Occipital lobe (tissue), 2 donors: ENCODE measurements around the gene SPTLC3. TPM values are rescaled to one million over a fixed set of nuclear protein-coding genes. Genes with fewer than 3 reads are reported as not detected.

ENCODE experiments used
- DNase-seq: peaks from one replicate; lab custom pipeline; 2025; lab: John Stamatoyannopoulos, UW
- total RNA-seq: library from RNA; depleted of rRNA; stranded (reverse); fragments of >200 nt; gene quantifications from one replicate; pipeline ENCODE4 v1.2.3, GENCODE V29; 2014

The SPTLC3 gene
- total RNA-seq, 1 donor from 2014 or later = 1.1 TPM

- DNase-seq = no peak
Measured at GRCh38 chr20:12984069-12984765, 24.6 kb upstream of the SPTLC3 start.

DNA sequence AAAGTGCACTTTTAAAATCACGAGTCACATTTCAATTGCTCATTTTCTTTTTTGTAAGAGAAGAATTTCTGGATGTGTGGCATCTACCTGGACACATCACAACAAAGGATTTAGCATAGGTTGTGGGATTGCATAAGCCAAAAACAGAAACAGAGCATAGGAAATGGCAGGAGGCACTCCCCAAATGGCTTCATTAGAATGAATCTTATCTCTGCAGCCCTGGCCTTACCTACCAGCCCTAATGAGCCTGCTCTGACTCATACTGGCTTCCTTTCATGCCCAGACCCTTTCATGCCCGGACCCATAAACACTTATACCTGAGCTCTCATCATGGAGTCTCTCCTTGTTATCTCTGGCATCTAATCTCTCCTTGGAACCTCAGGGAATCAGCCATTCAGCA is 23.9 kb upstream of the SPTLC3 start:
- no peak for DNase-seq

GRCh38 chr20:12987261-12987660 is 21.5 kb upstream of the SPTLC3 start:
- no peak for DNase-seq

DNA sequence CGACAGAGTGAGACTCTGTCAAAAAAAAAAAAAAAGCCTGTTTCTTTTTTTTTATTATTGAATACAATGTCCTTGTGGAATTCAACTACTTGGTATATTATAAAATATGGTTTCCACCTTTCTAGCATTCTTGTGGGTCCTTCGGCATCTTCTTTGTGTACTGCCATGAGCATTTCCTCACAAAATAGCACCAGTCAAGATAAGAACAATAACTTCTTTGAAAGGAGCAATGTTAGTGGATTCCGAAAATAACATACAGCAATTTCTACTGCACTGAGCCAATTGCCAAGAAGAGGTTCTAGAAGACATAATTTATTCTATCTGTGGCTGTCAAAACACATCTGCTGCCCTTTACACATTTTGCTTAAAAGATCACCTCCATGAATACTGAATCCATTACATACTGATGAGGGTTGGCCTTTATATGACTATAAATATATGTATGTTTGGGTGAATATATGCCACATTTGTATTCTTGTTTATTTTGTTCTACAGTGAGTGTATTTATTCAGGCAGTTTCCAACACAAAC is 19.1 kb upstream of the SPTLC3 start:
- no peak for DNase-seq

GRCh38 chr20:12997128-12997655 is 11.6 kb upstream of the SPTLC3 start:
- no peak for DNase-seq

DNA sequence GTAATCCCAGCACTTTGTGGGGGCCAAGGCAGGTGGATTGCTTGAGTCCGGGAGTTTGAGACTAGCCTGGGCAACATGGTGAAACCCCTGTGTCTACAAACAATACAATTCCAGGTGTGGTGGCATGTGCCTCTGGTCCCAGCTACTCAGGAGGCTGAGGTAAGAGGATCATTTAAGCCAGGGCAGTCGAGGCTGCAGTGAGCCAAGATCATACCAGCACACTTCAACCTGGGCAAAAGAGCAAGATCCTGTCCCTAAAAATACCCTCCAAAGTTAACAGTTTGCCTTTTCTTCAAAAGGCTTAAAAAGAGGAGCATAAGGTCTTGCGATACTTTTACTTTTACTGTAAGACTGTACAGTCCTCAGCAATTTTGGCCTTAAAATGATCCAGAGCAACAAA is 10.7 kb upstream of the SPTLC3 start:
- DNase-seq = no peak

DNA sequence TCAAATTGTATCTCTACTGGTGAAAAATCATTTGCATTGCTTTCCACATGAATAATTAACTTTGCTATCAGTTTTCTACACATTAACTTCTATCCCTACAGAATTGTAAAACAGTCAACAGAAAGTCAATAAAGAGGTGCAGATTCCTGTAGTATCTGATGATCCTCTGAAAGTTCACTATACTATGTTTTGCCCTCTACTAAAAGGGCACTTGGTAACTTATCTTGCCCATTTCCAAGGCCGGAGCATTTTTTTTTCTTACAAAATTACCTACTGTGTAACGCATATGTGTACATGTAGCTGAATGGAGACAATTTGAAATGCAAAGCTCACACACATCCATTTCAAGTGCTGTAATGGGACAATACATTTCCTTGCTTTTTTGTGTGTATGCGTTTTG is 9.6 kb upstream of the SPTLC3 start:
- no peak for DNase-seq

DNA sequence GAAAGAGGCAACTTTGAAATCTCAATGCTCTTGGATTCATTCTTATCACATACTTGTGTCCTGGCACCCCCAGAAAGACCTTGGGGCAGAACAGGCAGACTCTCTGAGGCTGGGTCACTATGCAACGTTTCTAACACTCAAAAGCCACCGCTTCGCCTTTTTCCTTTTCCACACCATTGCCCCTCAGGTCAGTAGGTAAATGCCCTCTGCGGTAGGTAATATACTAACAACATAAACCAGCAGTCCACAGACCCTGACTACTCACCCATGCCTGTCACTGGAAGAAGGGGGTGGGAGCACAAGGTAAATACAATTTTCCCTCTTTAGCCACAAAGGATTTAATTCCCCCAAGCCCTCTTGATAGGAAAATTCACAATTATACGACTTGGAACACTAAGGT is 6.5 kb upstream of the SPTLC3 start:
- DNase-seq = no peak

DNA sequence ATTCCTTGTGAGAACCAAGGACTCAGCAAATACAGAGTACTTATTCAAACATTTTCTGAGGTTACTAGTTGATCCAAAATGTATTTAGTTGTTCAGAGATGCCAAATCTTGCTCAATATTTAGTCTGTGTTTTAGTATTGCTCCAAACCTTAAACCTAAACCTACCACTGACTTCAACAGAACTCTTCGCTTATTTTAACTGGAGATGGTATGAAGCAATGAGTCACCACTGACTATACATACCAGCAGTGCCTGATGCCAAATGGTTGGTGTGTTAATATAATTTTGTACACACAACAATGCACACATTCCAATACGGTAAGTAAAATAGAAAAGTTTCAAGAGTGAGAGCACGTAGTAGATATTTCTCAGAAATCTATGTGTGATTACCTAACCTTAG is 1.9 kb upstream of the SPTLC3 start:
- no peak for DNase-seq

DNA sequence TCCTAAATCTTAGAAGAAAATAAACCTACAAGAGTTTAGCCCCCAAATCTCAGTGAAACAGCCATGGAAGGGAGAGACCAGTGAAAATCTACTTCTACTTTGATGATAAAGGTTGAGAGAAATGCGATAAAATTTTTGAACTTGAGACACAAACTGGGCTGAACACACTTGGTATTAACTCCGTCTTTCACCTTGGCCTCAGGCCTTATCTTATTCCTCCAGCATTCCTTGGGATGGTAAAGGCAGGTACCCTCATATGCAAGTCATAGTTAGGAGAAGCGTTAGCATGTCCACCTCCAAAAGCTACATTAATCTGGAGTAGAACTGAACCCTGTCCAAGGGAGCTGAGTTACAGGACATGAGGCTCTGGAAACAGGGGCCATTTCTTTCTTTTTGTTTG is 1.2 kb upstream of the SPTLC3 start:
- no peak for DNase-seq

GRCh38 chr20:13009682-13010406 is 1.1 kb downstream of the SPTLC3 start:
- DNase-seq = peak; percentile 6

- DNase-seq = no peak
Measured at GRCh38 chr20:13012886-13013285, 4.1 kb downstream of the SPTLC3 start.

- no peak for DNase-seq
Measured at GRCh38 chr20:13013411-13013810, 4.6 kb downstream of the SPTLC3 start.

DNA sequence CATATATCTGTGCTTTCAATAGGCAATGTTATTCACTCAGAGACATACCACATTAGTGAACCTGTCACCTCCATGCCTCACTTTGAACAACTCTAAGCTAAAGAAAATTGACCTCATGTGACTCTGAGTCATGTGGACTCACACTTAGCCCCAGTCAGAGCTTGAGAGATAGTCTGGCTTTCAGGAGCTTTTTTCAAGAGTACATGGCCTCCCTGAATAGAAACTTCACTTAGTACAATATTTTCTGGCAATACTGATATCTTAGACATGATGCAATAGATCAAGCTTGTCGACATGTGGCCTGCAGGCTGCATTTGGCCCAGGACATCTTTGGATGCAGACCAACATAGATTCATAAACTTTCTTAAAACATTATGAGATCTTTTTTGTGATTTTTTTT is 8.5 kb downstream of the SPTLC3 start:
- DNase-seq = no peak

GRCh38 chr20:13017883-13018535 is 9.2 kb downstream of the SPTLC3 start:
- no peak for DNase-seq

GRCh38 chr20:13021205-13021970 is 12.6 kb downstream of the SPTLC3 start:
- no peak for DNase-seq

- DNase-seq = no peak
Measured at GRCh38 chr20:13022401-13023155, 13.8 kb downstream of the SPTLC3 start.

GRCh38 chr20:13024596-13024995 is 15.8 kb downstream of the SPTLC3 start:
- DNase-seq = no peak

- DNase-seq = no peak
Measured at GRCh38 chr20:13025181-13025580, 16.4 kb downstream of the SPTLC3 start.

GRCh38 chr20:13028001-13028400 is 19.2 kb downstream of the SPTLC3 start:
- no peak for DNase-seq

DNA sequence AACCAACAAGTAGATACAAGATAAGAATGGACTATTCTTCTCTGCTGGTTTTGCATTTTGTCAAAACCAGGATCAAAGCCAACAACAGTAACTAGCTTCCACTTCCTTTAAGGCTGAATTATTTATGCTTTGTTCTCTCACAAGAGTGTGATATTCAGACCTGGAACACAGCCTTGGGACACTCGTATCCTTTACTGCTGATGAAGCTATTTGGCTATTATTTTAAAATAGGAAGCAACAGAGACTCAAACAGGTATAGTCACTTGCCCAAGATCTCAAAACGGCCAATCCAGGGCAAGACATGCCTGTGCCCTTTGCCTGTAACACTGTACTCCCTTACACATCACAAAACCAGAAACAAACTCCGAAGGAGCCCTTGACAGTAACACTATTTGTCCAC is 19.9 kb downstream of the SPTLC3 start:
- no peak for DNase-seq
